ENCODE measurements around the gene HSBP1L1. TPM values are rescaled to one million over a fixed set of nuclear protein-coding genes. Genes with fewer than 3 reads are reported as not detected.
"Not testable (repeated sequence)": the region's sequence is repeated elsewhere in the genome, so short reads cannot be mapped to it uniquely, and the experiment has no call there.

Gene HSBP1L1
- total and polyA plus RNA-seq, 2 of the 8 experiments (the other 6 are each of a cell fraction or from before 2014, with no cell fraction given) = 1.0 to 1.3 TPM

GRCh38 chr18:80011496-80012137 lies 47.2 kb downstream of the HSBP1L1 start:
- H3K79me1 ChIP-seq (ENCODE audit: low read depth, low read length); H2AFZ ChIP-seq (ENCODE audit: low read length); H2BK20ac ChIP-seq (ENCODE audit: low read length); H3K23me2 ChIP-seq (ENCODE audit: low read depth, low read length); POLR2A ChIA-PET (ENCODE audit: partially characterized antibody); H3K4me2 ChIP-seq (ENCODE audit: insufficient read depth in 1 of 2, low read depth in 2 of 2, low read length in 2 of 2); H3K9ac ChIP-seq (replicated peaks in 1 of 4; ENCODE audit: extremely low read depth in 1 of 4, low read depth in 3 of 4, low read length in 3 of 4); H4K91ac ChIP-seq (replicated peaks; ENCODE audit: insufficient read length, low read length); H3K79me2 ChIP-seq (ENCODE audit: control insufficient read depth in 1 of 2, insufficient read depth in 2 of 2, low read length in 2 of 2); DNase-seq (ENCODE audit: low read depth in 1 of 2, low spot score in 2 of 2); H2BK5ac ChIP-seq (ENCODE audit: low read depth, low read length); H3K27ac ChIP-seq (ENCODE audit: low read depth, low read length); H3K4me1 ChIP-seq (replicated peaks in 1 of 4; ENCODE audit: control insufficient read depth in 3 of 4, insufficient read depth in 4 of 4, low read length in 3 of 4); H4K5ac ChIP-seq (ENCODE audit: insufficient read length, low read depth, low read length); H2BK15ac ChIP-seq (ENCODE audit: low read length); H3K14ac ChIP-seq (ENCODE audit: insufficient read length); H4K20me1 ChIP-seq (replicated peaks in 1 of 2; ENCODE audit: control insufficient read depth in 1 of 2, insufficient read depth in 2 of 2, low read length in 2 of 2); CTCF ChIA-PET (ENCODE audit: partially characterized antibody); H3K56ac ChIP-seq (replicated peaks; ENCODE audit: insufficient read length, low read depth, low read length); H3K4ac ChIP-seq (replicated peaks; ENCODE audit: insufficient read length, low read depth, low read length); H3K36me3 ChIP-seq (ENCODE audit: control insufficient read depth in 2 of 4, insufficient read depth in 4 of 4, low read length in 3 of 4); H3K4me3 ChIP-seq (ENCODE audit: extremely low read depth in 1 of 4, insufficient read depth in 2 of 4, low read depth in 3 of 4, low read length in 4 of 4); H2BK120ac ChIP-seq (replicated peaks; ENCODE audit: low read depth, low read length); H2AK5ac ChIP-seq (ENCODE audit: low read depth, low read length); H2BK12ac ChIP-seq (ENCODE audit: low read depth, low read length); FAIRE-seq; H3K27me3 ChIP-seq (replicated peaks in 1 of 4; ENCODE audit: control insufficient read depth in 3 of 4, extremely low read depth in 1 of 4, insufficient read depth in 3 of 4, low read length in 3 of 4); H3K18ac ChIP-seq (ENCODE audit: extremely low read depth, low read length); H3K23ac ChIP-seq (ENCODE audit: insufficient read length); H4K8ac ChIP-seq (ENCODE audit: extremely low read depth, insufficient read depth, low read length): not testable (repeated sequence)
- peaks cover 13 to 18% of the 10 kb centered on the region in 2 experiments for H3K9me3 ChIP-seq (ENCODE audit: insufficient read depth in 2 of 2, low read depth in 1 of 2, low read length in 1 of 2)
- whole genome bisulfite sequencing, 2 experiments (ENCODE audit: extremely low coverage in 1 of 2, insufficient coverage in 1 of 2, insufficient read length in 1 of 2, insufficient replicate concordance in 2 of 2, low coverage in 1 of 2, low lambda C conversion rate in 2 of 2, missing lambda C conversion rate in 1 of 2) = 94% methylated on average over 14 of the region's 14 CpGs; no CpG with 5 or more reads in 1 of the 2 experiments
